Natural killer cell (primary cell): ENCODE data around the gene ELK4. TPM values are rescaled to one million over a fixed set of nuclear protein-coding genes. Genes with fewer than 3 reads are reported as not detected.

ENCODE experiments used
- ATAC-seq, 3 donors: fragments of 150-1000 bp in 2 of 3; fragments of 200-7000 bp in 1 of 3; cut with Tn5 transposase; 1 replicate in 1 of 3; 2 replicates in 2 of 3; pipeline ENCODE4 v1.10.0; 2021; ENCODE audit warnings: mild to moderate bottlenecking in 2 of 3, moderate library complexity in 2 of 3
- DNase-seq, 2 donors: peaks; one replicate each; pipeline versions ENCODE4 v3.0.0 to v3.0.0-alpha.2; 2013 to 2021; ENCODE audit warnings: mixed read lengths in 1 of 2
- H3K27ac ChIP-seq: one replicate; pipeline ENCODE4 v1.5.1; 2013; ENCODE audit warnings: mild to moderate bottlenecking, low read length
- H3K27me3 ChIP-seq: one replicate; pipeline ENCODE4 v1.6.1; 2013; ENCODE audit warnings: low read length; ENCODE audit not compliant: control insufficient read depth, insufficient read depth
- H3K36me3 ChIP-seq: one replicate; pipeline ENCODE4 v1.6.1; 2013; ENCODE audit warnings: low read length; ENCODE audit not compliant: control insufficient read depth, insufficient read depth
- H3K4me1 ChIP-seq: one replicate; pipeline ENCODE4 v1.6.1; 2013; ENCODE audit warnings: low read length; ENCODE audit not compliant: control insufficient read depth, insufficient read depth
- H3K4me3 ChIP-seq: one replicate; pipeline ENCODE4 v1.5.1; 2013; ENCODE audit warnings: low read length
- H3K9me3 ChIP-seq: one replicate; pipeline ENCODE4 v1.6.1; 2013; ENCODE audit warnings: low read length; ENCODE audit not compliant: control insufficient read depth, insufficient read depth
- H3K27ac Mint-ChIP-seq, 2 donors: one replicate each; pipeline ENCODE4 v1.8.0; 2022; ENCODE audit warnings: mild to moderate bottlenecking in 2 of 2, mixed read lengths in 2 of 2, moderate library complexity in 1 of 2
- H3K27me3 Mint-ChIP-seq, 2 donors: one replicate each; pipeline ENCODE4 v1.8.0; 2022; ENCODE audit warnings: low read depth in 2 of 2, mixed read lengths in 2 of 2
- H3K36me3 Mint-ChIP-seq: one replicate; pipeline ENCODE4 v1.8.0; 2022; ENCODE audit warnings: mixed read lengths
- H3K4me1 Mint-ChIP-seq, 2 donors: one replicate each; pipeline ENCODE4 v1.8.0; 2022; ENCODE audit warnings: mixed read lengths in 2 of 2
- H3K4me3 Mint-ChIP-seq: one replicate; pipeline ENCODE4 v1.8.0; 2022; ENCODE audit warnings: mild to moderate bottlenecking, moderate library complexity, mixed read lengths
- H3K9me3 Mint-ChIP-seq, 2 donors: one replicate each; pipeline ENCODE4 v1.8.0; 2022; ENCODE audit warnings: mixed read lengths in 2 of 2
- CTCF ChIP-seq: fragments of 200-600 bp; IDR thresholded peaks from one replicate; pipeline ENCODE4 v1.8.0; 2022; ENCODE audit warnings: antibody characterized with exemption
- WGBS: methylation state at CpG from one replicate; pipeline ENCODE4 v1.1.7; 2013; ENCODE audit warnings: missing lambda C conversion rate; ENCODE audit not compliant: insufficient coverage; 5-methylcytosine and 5-hydroxymethylcytosine counted together
- intact Hi-C: fragments of 100-400 bp; cut with micrococcal nuclease; formaldehyde crosslinking; loops from one replicate; pipeline ENCODE4 v1.14.2; 2022
- total RNA-seq, 4 donors: library from RNA; stranded (reverse); fragments of 120-200 nt in 1 of 4; gene quantifications; one replicate each; pipeline versions ENCODE4 v1.2.3 to v1.2.4, GENCODE V29; 2013 to 2022

ELK4 gene
- total RNA-seq, 3 donors from 2014 or later (not counting 1 experiment from before 2014, with no cell fraction given) = 107 to 155 (median 139) TPM

DNA sequence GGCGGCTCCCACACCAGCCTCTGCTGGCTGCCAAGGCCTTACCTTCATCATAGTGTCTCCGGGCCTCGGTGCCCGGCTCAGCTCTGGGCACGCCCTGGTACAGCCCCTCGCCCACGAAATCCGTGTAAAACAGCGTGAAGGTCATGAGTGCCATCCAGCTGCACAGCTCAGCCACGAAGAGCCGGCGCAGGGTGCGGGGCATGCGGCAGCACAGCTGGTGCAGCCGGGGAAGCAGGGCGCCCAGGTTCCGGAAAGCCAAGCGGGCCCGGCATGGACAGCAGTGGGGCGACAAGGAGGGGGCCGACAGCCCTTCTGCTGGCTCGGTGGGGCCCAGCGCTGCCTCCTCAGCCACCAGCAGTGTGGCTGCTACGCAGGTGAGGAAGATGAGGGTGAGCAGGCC lies 31.0 kb upstream of the ELK4 start:
- no peak for DNase-seq
- peaks cover 20% of the 10 kb centered on the region for H3K4me1 ChIP-seq
- H3K27ac Mint-ChIP-seq = no peak overlapping the region
- intact Hi-C loops = loop anchor here (10.0 kb wide), 1 partner anchor 308 kb away; the partner anchor contains the start of gene KLHDC8A
- H3K27me3 ChIP-seq = no peaks in the 10 kb centered on the region
- ATAC-seq = no peak
- H3K9me3 ChIP-seq = no peaks in the 10 kb centered on the region
- no peak for TF ChIP-seq CTCF
- H3K9me3 Mint-ChIP-seq = no peaks in the 10 kb centered on the region
- no peaks in the 10 kb centered on the region for H3K36me3 Mint-ChIP-seq
- no peaks in the 10 kb centered on the region for H3K36me3 ChIP-seq
- no peak overlapping the region for H3K27ac ChIP-seq
- WGBS = 92% methylated on average over 24 of the region's 24 CpGs
- peaks cover 0 to 2% of the 10 kb centered on the region in 2 donors for H3K27me3 Mint-ChIP-seq
- no peak overlapping the region for H3K4me3 ChIP-seq
- H3K4me3 Mint-ChIP-seq = no peak overlapping the region
- H3K4me1 Mint-ChIP-seq = peaks cover 0 to 4% of the 10 kb centered on the region in 2 donors

DNA sequence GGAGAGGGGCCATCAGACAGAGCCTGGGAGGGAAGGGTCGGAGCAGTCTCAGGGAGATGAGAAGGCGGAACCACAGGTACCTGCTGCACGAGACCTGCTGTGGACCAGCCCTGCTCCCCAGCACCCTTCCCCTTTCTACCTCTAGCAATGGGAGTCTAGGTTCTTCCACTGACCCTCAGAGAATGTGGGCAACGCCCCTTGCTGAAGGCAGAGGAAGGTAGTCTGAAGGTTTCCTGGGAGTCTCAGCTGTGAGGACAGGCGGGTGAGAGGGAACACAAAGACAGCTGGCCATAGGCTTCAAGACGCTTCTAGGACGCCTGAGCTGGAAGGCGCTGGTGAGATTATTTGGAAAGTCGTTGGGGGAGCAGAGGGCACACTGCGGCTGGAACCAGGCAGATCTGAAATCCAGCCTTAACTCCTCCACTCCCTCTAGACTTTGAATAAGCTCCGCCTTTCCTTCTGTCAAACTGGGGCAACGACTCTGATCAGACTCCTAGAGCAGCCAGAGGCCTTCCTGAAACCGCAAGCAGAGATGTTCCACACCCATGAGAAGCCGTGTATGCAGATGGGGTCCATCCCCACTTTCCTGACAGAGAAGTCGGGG lies 30.4 kb upstream of the ELK4 start:
- no peak for DNase-seq
- no peaks in the 10 kb centered on the region for H3K36me3 ChIP-seq
- H3K27ac ChIP-seq = no peak overlapping the region
- H3K27me3 ChIP-seq = no peaks in the 10 kb centered on the region
- peaks cover 20% of the 10 kb centered on the region for H3K4me1 ChIP-seq
- intact Hi-C loops = loop anchor here (10.0 kb wide), 1 partner anchor 307 kb away; the partner anchor contains the start of gene KLHDC8A
- Mint-ChIP-seq H3K4me3 (no peak overlapping the region), H3K36me3 (no peaks in the 10 kb centered on the region), H3K27ac (no peak overlapping the region), H3K4me1 (peaks cover 0 to 4% of the 10 kb centered on the region in 2 donors), H3K9me3 (no peaks in the 10 kb centered on the region), H3K27me3 (peaks cover 0 to 2% of the 10 kb centered on the region in 2 donors)
- H3K4me3 ChIP-seq = no peak overlapping the region
- ATAC-seq = no peak
- no peak for TF ChIP-seq CTCF
- WGBS = 92% methylated on average over 15 of the region's 15 CpGs
- no peaks in the 10 kb centered on the region for H3K9me3 ChIP-seq

DNA sequence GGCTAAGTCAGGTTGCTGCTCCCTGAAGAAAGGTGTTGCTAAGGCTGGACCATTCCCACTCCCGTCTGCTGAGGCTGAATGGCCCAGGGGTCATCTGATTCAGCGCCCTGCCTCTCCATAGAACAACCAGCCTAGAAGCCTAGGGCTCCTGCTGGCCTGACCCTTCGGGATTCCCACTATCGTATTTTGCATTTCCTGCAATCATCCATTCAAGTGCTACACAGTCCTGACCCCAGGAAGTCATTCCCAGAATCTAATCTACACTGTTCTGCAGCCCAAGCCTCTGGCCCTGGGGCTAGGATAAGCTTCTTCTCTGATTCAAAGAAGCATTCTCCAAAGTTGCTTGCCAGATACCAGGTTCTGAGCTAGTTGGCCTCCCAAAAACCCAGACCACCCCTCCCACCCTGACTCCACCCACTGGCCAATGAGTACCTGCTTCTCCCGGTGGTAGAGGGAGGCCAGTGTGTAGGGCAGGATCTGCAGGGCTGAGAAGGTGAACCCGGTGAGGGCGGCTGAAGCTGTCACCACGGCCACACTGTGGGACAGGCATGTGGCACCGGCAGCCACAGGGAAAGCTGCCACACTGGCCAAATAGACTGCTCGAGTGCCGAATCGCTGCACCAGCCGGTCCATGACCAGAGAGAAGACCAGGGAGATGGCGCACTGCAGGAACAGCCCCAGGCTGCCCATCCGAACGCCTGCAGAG lies 29.8 kb upstream of the ELK4 start:
- WGBS = 92% methylated on average over 16 of the region's 16 CpGs
- Histone ChIP-seq H3K27ac (no peak overlapping the region), H3K4me1 (peaks cover 16% of the 10 kb centered on the region), H3K9me3 (no peaks in the 10 kb centered on the region), H3K36me3 (no peaks in the 10 kb centered on the region), H3K4me3 (no peak overlapping the region), H3K27me3 (no peaks in the 10 kb centered on the region)
- TF ChIP-seq CTCF = no peak
- Mint-ChIP-seq H3K27ac (peak overlapping the region in 1 of 2 donors; percentile 51), H3K4me1 (peaks cover 0 to 4% of the 10 kb centered on the region in 2 donors), H3K9me3 (no peaks in the 10 kb centered on the region), H3K36me3 (no peaks in the 10 kb centered on the region), H3K27me3 (peaks cover 0 to 2% of the 10 kb centered on the region in 2 donors), H3K4me3 (no peak overlapping the region)
- DNase-seq (no peak), ATAC-seq (no peak)
- intact Hi-C loops = loop anchor here (10.0 kb wide), 1 partner anchor 307 kb away; the partner anchor contains the start of gene KLHDC8A
